HG03139 (cell line): ENCODE measurements around the gene KRT1.

ENCODE experiments used
- ATAC-seq: cut with Tn5 transposase; IDR thresholded peaks from one replicate; pipeline ENCODE4 v1.9.1; 2021; ENCODE audit not compliant: unreplicated experiment

The KRT1 gene

DNA sequence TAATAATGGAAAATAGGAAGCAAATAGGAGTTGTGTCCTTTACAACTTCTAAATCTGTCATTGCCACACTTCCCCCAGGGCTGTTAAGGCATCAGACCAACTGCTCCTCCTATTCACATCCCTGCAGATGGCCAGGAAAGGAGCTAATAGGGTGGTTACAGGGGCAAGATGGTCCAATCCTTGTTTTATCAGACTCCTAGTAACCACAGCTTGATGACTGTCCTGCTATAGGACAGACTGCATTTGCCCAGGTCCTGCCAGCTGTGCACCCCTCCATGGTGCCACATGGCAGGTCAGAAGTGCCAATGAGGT lies 17.3 kb downstream of the KRT1 start:
- ATAC-seq, result no peak

DNA sequence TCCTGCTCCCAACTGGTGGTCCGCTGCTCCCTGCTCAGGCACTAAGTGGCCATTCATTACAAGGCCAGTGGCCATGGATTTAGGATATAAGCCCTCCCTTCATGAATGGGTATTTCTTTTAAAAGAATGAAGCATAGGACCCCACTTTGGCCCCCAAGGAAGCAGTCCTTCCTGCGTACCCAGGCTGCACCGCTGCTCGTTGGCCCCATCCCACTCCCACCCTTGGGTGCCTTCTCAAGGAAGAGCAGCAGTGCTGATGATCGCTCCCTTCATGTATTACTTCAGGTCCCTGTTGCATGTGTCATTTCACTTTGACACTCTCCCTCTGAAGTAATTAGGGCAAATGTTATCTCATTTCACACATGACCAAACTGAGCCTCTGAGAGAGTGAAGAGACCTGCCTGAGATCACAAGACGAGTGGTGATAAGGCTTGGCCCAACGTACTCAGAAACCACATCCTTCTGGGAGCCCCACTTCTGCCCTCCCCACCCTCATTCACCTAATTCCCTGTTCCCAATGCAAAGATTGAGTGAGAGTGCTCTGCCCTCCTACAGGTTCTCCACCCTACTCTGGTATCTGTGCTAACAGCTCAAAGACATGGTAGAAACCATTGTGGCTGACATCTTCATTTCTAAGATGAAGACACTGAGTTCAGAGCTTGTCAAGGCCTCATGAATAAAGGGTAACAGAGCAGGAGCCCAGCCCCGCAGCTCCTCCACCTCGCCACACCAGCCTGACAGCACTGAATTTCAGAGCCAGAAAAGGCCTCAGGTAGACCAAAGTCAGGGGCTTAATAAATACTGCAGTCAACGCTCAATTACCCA lies 17.9 kb downstream of the KRT1 start:
- no peak for ATAC-seq

DNA sequence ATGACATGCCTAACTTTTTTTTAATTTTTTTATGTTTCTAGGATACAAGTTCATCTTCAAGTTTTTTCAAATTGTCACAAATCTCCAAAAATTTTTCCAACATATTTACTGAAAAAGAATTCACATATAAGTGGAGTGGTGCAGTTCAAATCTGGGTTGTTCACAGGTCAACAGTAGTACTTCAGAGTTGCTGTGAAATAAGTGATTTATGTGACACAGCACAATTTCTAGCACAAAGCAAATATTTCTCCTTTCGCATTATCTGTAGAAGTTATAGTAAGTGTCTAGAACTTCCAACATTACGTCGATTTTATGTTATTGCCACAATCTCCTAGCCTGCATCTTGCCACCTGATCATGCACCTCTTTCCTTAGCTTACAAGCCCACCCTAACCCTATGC lies 18.5 kb downstream of the KRT1 start:
- no peak for ATAC-seq

DNA sequence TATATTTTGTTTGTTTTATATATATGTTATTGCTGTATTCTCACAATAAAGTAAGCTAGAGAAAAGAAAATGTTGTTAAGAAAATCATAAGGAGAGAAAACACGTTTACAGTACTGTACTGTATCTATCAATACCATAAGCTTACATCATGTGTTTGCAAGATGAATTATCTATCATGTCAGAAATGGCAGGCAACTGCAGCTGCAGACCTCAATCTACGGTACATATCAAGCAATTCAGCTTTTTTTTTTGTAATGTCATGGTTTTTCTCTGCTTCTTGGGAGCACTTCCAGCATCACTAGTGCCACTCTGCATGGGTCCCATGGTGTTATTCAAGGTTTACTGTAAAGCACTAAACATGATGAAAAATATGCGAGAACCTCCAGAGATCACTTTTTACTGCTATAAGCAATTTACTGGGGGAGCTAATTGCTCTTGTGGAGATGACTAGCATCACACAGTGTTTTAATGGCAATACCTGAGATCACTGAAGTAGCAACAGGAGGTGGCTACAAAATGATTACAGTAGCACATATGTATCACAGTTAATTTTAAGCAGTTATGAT lies 19.2 kb downstream of the KRT1 start:
- ATAC-seq, result no peak

DNA sequence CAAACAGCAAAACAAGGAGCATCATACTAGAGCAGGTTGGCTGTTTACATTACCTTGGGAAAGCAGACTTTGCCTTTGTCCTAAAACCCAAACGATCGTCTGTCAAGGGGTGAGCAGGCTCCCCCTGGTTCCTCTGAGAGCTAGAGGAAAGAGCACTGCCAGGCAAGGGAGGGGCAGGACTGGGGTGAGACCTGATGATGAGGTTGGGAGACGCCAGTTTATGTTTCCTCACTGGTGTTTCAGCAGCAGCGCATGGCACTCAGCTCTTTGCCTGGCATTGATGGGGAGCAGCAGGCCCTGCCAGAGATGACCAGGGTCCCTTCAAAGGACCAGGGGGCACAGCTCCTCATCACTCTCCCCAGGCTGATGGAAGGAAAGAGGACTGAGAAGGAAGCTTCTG lies 20.3 kb downstream of the KRT1 start:
- no peak for ATAC-seq

DNA sequence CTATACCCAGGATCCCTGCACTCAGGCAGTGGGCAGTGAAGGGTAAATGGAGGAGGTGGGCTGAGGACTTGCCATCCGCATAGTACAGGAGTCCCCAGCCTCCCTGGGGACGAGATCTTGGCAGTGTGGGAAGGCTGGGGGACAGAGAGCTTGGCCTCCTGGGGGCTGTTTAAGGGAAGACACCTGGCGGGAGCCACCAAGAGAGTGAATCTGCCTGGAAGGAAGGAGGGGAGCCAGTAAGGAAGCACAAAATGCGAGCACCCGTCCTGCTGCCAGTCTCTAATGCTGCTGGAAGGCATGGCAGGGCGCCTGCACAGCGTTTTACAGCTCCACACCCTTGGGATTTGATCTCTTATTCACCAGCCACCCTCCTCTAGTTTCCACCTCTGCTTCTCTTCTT lies 20.8 kb downstream of the KRT1 start:
- no peak for ATAC-seq

DNA sequence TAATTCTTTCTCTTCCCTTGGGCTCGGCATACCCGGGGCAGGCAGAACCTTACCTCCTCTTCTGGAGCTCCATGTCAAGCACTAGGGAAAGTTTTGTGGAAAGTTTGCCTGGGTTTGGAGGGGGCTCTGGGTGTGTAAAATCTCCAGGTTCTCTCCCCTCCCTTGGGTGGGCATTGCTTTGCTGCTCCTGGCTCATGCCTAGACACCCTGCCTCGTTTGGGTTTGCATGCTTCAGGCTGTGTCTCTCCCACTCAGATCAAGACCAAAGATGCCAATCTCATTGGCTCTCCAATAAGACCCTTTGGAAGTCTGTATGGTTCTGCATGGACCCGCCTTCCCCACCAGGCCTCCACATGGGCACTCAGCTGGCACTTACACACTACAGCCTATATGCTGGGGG lies 22.0 kb downstream of the KRT1 start:
- ATAC-seq, result no peak

DNA sequence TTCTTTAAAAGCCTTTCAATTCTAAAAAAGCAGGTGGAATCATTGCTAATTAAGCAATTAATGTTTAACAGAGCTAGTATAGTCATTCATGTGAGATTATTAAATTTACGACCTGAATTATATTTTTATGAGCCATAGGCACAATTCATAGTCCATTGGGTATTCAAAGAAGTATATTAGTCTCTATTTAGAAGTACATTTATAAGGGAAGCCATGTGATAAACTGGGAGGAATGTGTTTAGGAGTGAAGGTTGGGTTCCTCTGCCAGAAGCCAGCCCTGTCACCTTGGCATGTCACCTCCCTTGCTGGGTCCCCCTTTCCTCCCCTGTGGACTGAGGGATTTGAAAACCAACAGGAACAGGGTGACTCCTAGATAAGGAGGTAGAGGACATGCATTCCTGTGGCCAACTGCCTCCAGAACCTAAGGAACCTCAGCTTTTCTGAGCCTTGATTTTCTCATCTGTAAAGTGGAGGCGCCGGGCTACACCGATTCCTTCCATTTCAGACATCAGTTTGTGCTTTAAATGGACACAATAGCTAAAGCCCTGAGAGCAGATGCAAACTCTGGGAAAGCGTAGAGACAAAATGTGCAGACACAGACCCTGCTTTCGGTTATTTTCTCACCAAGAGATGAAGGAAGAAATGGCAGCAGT lies 22.8 kb downstream of the KRT1 start:
- no peak for ATAC-seq

DNA sequence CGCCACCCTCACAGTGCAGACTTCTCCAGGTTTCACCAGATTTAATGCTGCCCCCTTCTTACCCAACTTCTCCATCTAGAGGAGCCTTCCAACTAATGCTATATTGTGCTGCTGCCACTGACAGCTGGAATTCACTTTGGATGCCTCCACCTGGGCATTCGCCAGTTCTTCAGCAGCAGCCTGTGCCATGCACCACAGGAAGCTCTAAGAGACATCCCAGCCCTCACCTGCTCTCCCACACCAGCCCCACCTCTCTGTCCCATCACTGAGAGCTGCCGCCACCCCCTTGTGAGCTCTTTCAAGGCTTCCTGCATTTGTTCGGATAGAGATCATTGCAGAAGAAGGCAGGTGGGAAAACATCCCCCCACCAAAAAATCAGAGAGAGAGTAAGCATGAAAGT lies 23.6 kb downstream of the KRT1 start:
- no peak for ATAC-seq

DNA sequence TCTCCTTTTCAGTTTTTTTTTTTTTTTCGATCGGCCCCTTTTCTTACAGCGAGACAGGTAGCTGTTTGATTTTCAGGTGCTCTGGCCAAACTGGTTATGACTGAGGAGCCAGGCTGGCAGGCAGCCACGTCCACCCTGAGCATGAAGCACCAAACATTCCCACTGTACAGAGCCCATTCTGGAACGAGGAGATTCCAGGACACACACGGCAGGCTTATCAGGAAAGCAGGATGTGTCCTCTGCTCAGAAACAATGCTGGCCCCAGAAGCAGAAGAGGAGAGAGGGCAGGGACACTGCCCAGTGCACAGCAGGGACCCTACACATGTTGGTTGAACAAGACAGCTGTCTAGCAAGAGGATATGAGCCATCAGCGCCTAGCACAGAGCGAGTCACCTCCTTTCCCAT lies 24.5 kb downstream of the KRT1 start:
- ATAC-seq, result no peak

DNA sequence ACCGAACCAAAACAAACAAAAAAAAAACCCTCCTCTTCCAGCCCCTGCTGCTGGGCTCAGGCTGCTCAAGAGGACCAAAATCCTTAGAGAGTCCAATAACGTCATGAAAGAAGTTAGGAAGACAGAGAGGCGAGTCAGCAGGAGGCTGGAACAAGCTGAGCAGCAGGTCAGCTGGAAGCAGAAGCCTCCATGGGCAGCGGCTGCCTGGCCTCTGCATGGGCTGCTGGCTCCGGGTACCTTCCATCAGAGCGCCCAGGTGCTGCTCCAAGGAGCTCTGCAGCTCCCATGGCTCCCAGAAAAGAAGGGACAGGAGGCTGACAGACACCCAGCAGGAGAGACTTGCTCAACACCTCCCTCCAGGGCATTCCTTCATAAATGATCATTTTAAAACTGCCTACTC lies 25.0 kb downstream of the KRT1 start:
- ATAC-seq, result no peak

DNA sequence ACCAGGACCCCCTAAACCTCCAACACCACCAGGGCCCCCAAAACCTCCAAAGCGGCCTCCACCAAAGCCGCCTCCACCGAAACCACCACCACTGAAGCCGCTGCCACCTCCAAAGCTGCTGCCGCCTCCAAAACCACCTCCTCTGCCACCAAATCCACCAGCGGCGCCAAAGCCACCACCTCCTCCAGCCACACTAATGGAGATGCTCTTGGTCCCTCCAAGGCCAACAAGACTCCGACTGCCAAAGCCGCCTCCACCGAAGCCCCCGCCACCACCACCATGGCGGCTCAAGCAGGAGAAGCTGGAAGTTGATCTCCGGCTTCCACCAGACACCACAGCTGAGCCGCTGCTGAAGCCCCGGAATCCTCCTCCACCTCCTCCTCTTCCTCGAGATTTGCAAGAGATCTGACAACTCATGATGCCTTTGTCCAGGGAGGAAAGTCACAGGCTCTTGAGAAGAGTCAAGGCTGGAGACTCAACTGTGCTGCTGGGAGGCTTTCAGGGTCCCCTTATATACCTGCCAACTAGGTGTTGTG lies 28.4 kb downstream of the KRT1 start, which contains the start of gene KRT2:
KRT2 (minus strand) TSS at position 486 of the 536 bp plus-strand sequence; CDS start at position 417, 69 bp downstream.
- ATAC-seq, result no peak

DNA sequence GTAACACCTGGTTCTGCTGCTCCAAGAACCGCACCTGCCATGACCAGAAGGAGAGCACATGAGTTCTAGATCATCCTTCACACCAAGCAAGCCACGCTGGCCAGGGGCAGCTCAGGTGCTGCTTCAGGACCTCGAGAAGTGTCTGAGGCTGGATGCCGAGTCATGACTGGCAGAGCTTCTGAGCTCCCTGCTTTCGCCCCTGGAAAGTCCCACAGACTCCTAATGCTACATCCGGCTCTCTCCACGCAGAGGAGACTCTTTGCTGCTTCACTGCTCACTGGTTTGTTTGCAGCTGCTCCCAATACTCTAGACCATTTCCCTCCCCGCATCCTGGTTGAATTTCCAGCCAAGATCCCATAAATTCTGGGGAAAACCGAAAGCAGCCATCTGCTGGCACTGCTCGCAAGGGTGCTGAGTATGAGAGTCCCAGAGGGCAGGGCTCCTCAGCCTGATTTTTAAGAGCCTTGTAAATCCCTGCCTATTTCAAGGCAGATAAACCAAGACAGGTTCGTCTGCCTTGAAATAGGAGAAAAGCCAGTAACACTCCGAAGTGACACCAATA lies 29.6 kb downstream of the KRT1 start:
- no peak for ATAC-seq

DNA sequence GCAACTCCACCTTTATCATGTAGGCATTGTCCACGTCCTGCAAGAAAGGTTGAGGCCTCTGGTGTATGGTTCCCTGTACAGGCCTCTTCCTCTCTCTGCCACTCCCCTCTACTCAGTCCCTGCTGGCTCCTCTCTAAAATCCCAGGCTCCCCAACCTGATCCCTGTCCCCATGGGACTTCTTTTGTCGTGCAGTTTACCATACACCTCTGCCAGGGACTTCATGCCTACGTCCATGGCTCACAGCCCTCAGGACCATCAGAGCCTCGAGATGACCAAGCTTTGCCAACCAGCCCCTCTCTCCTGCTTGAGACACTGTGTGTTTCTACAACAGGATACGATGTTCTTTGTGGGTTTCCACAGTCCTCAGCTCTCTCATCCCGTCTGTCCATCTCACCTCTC lies 31.1 kb downstream of the KRT1 start:
- ATAC-seq, result no peak

DNA sequence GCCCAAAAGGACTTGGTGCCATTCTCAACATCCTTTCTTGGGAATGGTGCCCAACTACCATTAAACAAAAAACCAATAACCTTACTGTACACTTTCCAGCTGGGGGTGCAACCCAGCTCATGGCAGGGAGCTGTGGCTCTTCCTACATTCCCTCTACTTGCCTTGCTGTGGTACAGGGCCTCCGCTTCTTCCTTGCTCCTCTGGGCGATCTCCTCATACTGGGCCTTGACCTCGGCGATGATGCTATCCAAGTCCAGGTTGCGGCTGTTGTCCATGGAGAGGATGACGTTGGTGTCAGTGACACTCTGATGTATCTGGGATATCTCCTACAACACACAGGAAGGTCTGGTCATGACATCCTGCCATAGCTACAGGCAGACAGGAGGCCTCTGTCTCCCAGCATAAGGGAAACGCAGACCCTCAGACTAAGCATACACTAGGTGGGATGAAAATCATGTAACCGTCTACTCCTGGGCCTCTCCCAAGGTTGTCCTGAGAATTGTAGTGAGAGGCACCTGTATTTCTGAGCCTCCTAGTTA lies 32.1 kb downstream of the KRT1 start:
- no peak for ATAC-seq

DNA sequence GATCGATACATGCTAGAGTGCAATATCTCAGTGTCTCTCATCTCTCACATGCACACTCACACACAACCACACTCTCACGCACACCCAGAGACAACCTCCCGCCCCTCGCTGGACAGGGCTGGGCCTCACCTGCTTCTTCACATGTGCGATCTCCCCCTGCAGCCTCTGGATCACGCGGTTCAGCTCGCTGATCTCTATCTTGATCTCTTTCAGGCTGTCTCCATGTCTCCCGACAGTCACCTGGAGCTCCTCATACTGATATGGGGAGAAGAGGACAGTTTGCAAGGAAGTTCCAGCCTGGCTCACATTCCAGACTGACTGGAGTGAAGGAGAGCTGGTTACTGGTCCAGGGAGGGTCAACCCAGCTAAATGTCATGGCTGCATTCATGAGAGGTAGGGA lies 32.6 kb downstream of the KRT1 start:
- ATAC-seq, result no peak

DNA sequence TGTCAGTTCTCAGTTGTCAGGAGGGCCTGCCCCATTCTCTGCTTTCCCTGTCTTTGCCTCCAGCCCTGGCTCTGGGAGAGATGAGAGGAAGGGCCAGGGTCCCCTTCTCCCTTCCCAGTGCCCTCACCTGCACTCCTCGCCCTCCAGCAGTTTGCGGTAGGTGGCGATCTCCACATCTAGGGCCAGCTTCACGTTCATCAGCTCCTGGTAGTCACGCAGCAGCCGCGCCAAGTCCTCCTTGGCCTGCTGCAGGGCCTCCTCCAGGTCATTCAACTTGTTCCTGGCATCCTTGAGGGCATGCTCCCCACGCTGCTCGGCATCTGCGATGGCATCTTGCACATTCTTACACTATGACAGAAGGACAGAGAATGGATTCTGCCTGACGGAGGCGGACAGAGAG lies 33.6 kb downstream of the KRT1 start:
- ATAC-seq, result no peak

DNA sequence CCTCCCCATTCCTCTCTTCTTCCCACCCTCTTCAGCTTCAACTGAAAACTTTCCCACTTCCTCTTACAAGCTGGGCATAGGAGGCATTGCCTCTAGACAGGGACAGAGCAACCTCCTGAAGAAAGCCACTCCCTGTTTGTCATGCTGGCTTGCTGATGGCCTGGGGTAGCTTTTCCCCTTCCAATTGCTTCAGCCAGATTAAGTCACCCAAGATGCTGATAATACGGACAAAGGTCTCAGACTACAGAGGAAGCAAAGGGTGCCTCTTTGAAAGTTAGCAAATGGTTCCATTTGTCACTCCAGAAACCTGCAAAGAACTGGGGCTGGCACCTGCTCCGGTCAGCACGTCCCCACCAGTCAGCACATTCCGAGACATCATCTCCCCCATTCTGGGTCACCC lies 34.2 kb downstream of the KRT1 start:
- ATAC-seq, result no peak

DNA sequence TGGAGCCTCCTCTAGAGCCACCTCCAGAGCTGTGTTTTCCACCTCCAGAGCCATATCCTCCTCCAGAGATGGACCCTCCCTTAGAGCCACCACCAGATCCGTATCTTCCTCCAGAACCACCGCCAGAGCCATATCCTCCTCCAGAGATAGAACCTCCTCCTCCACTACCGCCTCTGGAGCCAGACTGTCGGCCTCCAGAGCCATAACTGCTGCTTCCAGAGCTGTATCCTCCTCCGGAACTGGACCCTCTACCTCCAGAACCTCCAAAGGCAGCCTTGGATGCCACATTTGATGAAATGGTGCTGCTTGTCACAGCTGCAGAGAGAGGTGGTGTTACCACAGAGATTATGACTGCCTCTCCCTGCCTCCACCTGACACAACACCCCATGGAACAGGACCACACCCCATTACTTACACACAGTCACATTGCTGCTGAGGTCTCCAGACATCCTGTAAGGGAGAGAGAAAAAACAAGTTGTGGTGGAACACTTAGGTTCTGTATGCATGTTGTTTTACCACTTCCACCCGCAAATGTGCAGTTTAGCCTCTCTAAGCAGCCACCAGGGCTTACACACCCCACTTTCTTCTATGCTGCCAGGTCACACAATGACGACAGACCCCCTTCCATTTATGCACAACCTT lies 35.0 kb downstream of the KRT1 start:
- ATAC-seq, result no peak

DNA sequence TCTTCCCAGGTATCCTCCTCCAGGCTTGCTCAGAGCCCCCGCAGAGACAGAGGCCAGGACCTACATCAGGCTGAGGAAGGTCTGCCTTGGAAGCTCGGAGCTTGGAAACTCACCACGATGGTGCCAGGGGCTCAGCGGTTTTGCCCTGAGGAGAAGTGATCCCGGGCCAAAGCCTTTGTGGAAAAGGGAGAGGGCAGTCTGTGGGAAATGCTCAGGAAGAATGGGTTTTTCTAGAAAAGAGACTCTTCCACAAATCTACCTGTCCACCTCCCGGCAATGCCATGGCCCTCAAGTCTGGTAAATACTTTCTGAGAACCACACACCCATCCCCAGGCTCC lies 36.2 kb downstream of the KRT1 start:
- ATAC-seq, result no peak
